Measurements from ENCODE around the gene LHFPL6.

- TF ChIP-seq GATA3 (IDR thresholded peaks at IDR 0.05; ENCODE audit: low read depth, low read length) (no peak), GATA2 (IDR thresholded peaks at IDR 0.05; ENCODE audit: low read depth, low read length) (no peak)
These were observed 52.1 kb downstream of the LHFPL6 start for GRCh38 chr13:39550931-39551330.
